ENCODE results near the gene CHDH. TPM values are rescaled to one million over a fixed set of nuclear protein-coding genes. Genes with fewer than 3 reads are reported as not detected.

CHDH gene, protein sequence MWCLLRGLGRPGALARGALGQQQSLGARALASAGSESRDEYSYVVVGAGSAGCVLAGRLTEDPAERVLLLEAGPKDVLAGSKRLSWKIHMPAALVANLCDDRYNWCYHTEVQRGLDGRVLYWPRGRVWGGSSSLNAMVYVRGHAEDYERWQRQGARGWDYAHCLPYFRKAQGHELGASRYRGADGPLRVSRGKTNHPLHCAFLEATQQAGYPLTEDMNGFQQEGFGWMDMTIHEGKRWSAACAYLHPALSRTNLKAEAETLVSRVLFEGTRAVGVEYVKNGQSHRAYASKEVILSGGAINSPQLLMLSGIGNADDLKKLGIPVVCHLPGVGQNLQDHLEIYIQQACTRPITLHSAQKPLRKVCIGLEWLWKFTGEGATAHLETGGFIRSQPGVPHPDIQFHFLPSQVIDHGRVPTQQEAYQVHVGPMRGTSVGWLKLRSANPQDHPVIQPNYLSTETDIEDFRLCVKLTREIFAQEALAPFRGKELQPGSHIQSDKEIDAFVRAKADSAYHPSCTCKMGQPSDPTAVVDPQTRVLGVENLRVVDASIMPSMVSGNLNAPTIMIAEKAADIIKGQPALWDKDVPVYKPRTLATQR
- 1 to 10 TPM in 1 of 5 experiments, under 1 TPM in 4; 0.05 to 1.3 (median 0.27) TPM for total RNA-seq
- polyA plus RNA-seq = not detected
- total RNA-seq = not detected

DNA sequence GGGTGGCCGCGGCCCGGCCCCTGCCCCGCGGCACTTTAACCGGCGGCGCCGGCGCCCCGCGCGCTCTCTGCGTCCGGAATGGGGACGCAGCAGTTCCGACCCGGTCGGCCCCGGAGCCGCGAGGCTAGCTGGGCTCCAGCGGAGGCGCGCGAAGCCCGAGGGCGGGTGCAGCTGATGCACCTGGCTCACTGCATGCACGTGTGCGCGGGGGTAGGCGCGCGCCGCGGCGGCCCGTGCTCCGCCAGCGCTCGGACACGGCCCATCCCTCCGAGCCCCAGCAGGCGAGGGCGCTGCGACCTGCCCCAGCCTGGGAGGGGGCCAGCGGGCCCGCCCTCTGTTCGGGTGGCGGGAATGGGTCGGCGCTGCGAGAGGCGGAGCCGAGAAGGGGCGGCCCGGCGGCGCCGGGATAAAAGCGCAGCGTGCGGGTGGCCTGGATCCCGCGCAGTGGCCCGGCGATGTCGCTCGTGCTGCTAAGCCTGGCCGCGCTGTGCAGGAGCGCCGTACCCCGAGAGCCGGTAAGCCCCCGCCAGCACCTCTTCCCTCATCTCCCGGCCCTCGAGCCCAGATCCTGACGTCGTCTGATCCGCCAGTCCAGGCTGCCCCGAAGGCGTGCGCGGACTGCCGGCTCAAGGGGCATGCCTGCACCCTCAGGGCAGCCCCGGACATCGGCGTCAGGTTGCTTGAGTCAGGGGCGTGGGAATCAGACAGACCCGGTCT lies at the start of gene CHDH, which contains the start of gene IL17RB:
Gene CHDH (minus strand): TSS at position 286 of the 717 bp plus-strand sequence. CDS start 22,411 bp downstream, outside the sequence.
Gene IL17RB (plus strand): TSS at position 435 of the 717 bp plus-strand sequence. CDS start 21 bp downstream, at position 456.
- H3K36me3 Mint-ChIP-seq = peaks cover 0 to 3% (median 0%) of the 10 kb centered on the region in 5 donors
- peaks cover 0 to 8% (median 0%) of the 10 kb centered on the region in 7 donors for H3K4me1 Mint-ChIP-seq
- Histone ChIP-seq H3K4me1 (ENCODE audit: control insufficient read depth in 2 of 2, insufficient read depth in 2 of 2, low read length in 2 of 2) (no peaks in the 10 kb centered on the region), H3K27me3 (ENCODE audit: control insufficient read depth in 2 of 2, insufficient read depth in 2 of 2, low read length in 2 of 2) (peaks cover 0 to 13% of the 10 kb centered on the region in 2 donors), H3K4me3 (ENCODE audit: low read length) (no peak within 1 kb of the TSS), H3K9me3 (ENCODE audit: control insufficient read depth in 2 of 3, low read length in 3 of 3) (no peaks in the 10 kb centered on the region), H3K27ac (ENCODE audit: low read depth, low read length) (no peak within 1 kb of the TSS), H3K36me3 (ENCODE audit: control insufficient read depth in 2 of 3, insufficient read depth in 3 of 3, low read length in 3 of 3) (no peaks in the 10 kb centered on the region)
- H3K27ac Mint-ChIP-seq = no peak within 1 kb of the TSS
- POLR2A ChIA-PET = no interaction called here
- peak in 2 of 9 donors; percentile 5 to 39 for DNase-seq
- CTCF ChIA-PET = no interaction called here
- H3K9me3 Mint-ChIP-seq = no peaks in the 10 kb centered on the region
- H3K4me3 Mint-ChIP-seq = peak within 1 kb of the TSS; percentile 48 to 76 (median 64)
- ATAC-seq = peak; percentile 43
- peaks cover 51 to 68% (median 57%) of the 10 kb centered on the region in 5 donors for H3K27me3 Mint-ChIP-seq
- intact Hi-C loops (cut with micrococcal nuclease) = no loop called here

DNA sequence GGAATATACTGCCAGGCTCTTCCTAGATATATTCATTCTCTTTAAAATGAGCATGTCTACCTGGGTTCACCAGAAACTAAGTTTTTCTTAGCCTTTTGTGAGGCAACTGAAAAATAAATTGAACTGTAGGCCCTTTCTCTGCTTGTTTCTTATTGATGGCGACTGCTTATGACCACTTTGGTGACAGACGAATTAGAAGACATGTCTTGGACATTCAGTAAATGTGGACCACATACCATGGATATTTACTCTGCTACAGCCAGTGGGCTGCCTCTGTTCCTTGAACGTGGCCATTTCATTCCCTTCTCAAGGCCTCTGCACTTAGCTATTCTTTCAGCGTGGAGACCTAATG lies 46.0 kb upstream of the CHDH start:
- DNase-seq (no peak), ATAC-seq (no peak)
- ChIA-PET CTCF (interaction anchor here (1.3 kb wide), 1 partner anchor 12 kb away, joined by 3 read pairs; no protein-coding TSS in a partner anchor), POLR2A (interaction anchor here (0.6 to 5.4 kb wide), 4 partner anchors 10 to 617 kb away, joined by 3 to 51 read pairs (median 6); partner anchors contain the start of genes ACTR8 and DCP1A)
- Mint-ChIP-seq H3K9me3 (peaks cover 0 to 7% (median 0%) of the 10 kb centered on the region in 11 donors), H3K27me3 (peaks cover 7 to 34% (median 23%) of the 10 kb centered on the region in 5 donors), H3K36me3 (peaks cover 4 to 23% (median 13%) of the 10 kb centered on the region in 5 donors), H3K4me3 (peak overlapping the region; percentile 89 to 98 (median 94)), H3K4me1 (peaks cover 28 to 58% (median 54%) of the 10 kb centered on the region in 7 donors), H3K27ac (peak overlapping the region; percentile 97 to 99 (median 99))
- Histone ChIP-seq H3K4me3 (ENCODE audit: low read length) (peak overlapping the region; percentile 81), H3K36me3 (ENCODE audit: control insufficient read depth in 2 of 3, insufficient read depth in 3 of 3, low read length in 3 of 3) (peaks cover 0 to 5% (median 0%) of the 10 kb centered on the region in 3 experiments), H3K4me1 (ENCODE audit: control insufficient read depth in 2 of 2, insufficient read depth in 2 of 2, low read length in 2 of 2) (peaks cover 12 to 30% of the 10 kb centered on the region in 2 donors), H3K27me3 (ENCODE audit: control insufficient read depth in 2 of 2, insufficient read depth in 2 of 2, low read length in 2 of 2) (no peaks in the 10 kb centered on the region), H3K9me3 (ENCODE audit: control insufficient read depth in 2 of 3, low read length in 3 of 3) (no peaks in the 10 kb centered on the region), H3K27ac (ENCODE audit: low read depth, low read length) (peak overlapping the region; percentile 98)
- intact Hi-C loops (cut with micrococcal nuclease) = loop anchor here (1.0 to 2.0 kb wide), 2 partner anchors 13 to 545 kb away; partner anchors contain the start of gene DCP1A (in 1 of the 2)

DNA sequence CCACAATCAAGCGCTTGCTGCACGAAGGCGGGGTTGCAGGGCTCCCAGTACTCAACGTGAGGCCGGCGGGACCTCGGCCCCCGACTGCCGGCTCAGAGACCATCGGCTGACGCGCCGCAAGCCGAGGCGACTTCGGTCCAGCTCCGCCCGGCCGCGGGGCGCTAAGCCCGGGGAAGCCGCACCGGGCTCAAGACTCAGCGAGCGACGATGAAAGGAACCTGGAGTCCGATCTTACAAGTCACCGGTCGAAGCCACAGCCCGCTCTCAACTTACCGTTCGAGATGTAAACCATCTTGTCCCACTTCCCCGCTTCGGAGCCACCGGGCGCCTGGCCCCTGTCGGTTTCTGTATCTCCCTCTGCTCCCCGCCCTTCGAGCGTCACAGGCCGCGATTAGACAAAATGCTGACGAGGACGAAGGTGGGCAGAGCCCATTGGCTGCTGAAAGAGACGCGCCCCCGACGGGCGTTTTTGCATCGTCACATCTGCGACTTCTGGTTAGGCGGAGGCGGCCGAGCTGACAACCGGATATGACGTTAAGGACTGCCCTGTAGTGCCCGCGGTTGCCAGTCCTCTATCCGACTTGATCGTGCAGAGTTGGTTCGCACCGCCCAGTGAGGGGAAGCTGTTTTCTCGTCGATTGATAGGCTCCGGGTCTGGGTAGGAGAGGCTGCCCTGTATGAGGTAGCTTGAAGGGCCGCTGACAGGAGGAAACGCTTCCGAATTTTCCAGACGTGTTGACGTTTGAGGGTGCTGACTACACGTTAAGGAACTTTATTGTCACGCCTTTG lies 45.5 kb upstream of the CHDH start, which contains the start of gene SELENOK:
Gene SELENOK (minus strand): TSS at position 363 of the 789 bp plus-strand sequence.
- Histone ChIP-seq H3K4me3 (ENCODE audit: low read length) (peak within 1 kb of the TSS; percentile 81), H3K4me1 (ENCODE audit: control insufficient read depth in 2 of 2, insufficient read depth in 2 of 2, low read length in 2 of 2) (peaks cover 12 to 36% of the 10 kb centered on the region in 2 donors), H3K9me3 (ENCODE audit: control insufficient read depth in 2 of 3, low read length in 3 of 3) (no peaks in the 10 kb centered on the region), H3K36me3 (ENCODE audit: control insufficient read depth in 2 of 3, insufficient read depth in 3 of 3, low read length in 3 of 3) (peaks cover 0 to 5% (median 0%) of the 10 kb centered on the region in 3 experiments), H3K27me3 (ENCODE audit: control insufficient read depth in 2 of 2, insufficient read depth in 2 of 2, low read length in 2 of 2) (no peaks in the 10 kb centered on the region), H3K27ac (ENCODE audit: low read depth, low read length) (peak within 1 kb of the TSS; percentile 98)
- Mint-ChIP-seq H3K4me3 (peak within 1 kb of the TSS; percentile 89 to 98 (median 94)), H3K9me3 (peaks cover 0 to 7% (median 0%) of the 10 kb centered on the region in 11 donors), H3K27ac (peak within 1 kb of the TSS; percentile 97 to 99 (median 99)), H3K36me3 (peaks cover 4 to 25% (median 16%) of the 10 kb centered on the region in 5 donors), H3K4me1 (peaks cover 30 to 64% (median 60%) of the 10 kb centered on the region in 7 donors), H3K27me3 (peaks cover 1 to 29% (median 17%) of the 10 kb centered on the region in 5 donors)
- intact Hi-C loops (cut with micrococcal nuclease) = loop anchor here (1.0 to 2.0 kb wide), 7 partner anchors 9 to 761 kb away; partner anchors contain the start of genes ACTR8 (in 2 of the 2), DCP1A (in 2 of the 2), PRKCD (in 1 of the 2) and RFT1 (in 1 of the 2)
- DNase-seq (peak; percentile 84 to 98 (median 97)), ATAC-seq (peak; percentile 97)
- CTCF ChIA-PET = interaction anchor here (1.3 kb wide), 1 partner anchor 11 kb away, joined by 3 read pairs; no protein-coding TSS in a partner anchor
- POLR2A ChIA-PET = interaction anchor here (0.5 to 5.4 kb wide), 5 partner anchors 8 to 544 kb away, joined by 3 to 51 read pairs (median 4); partner anchors contain the start of genes ACTR8 and DCP1A

DNA sequence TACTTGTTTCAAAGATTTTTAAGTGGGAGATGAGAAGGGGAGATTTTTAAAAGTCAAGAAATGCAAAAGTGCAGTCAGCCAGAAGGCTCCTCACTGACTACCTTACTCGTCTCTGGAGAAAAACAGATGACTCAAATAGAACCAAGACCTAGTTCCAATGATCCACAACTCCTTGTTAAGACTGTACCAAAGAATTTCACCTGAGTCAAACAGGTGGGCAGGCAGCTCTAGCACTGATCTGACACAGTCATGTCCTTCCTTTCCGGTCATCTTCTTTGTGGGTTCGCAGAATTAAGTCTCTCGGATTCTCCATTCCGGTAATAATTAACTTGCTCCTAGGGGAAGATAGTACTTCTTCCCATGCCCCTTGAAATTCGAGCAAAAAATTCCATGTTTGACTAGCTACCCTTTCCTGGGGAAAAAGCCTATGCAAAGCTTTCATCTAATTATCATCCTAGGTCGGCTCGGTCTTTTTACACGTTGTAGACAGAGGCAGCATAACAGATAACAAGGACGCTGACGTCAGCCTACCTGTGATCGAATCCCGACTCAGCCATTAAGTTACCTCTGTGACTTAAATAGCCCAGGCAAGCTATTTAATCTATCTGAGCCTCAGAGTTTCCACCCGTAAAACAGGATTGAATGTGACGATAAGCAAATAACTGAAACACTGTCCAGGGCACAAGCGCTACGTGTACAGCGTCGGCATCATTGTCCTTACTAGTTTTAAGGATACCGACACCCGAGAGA lies 44.7 kb upstream of the CHDH start:
- H3K4me3 Mint-ChIP-seq = peak overlapping the region; percentile 89 to 98 (median 94)
- H3K4me1 ChIP-seq (ENCODE audit: control insufficient read depth in 2 of 2, insufficient read depth in 2 of 2, low read length in 2 of 2) = peaks cover 12 to 36% of the 10 kb centered on the region in 2 donors
- peaks cover 4 to 25% (median 21%) of the 10 kb centered on the region in 5 donors for H3K36me3 Mint-ChIP-seq
- peak overlapping the region; percentile 98 for H3K27ac ChIP-seq (ENCODE audit: low read depth, low read length)
- ATAC-seq = peak; percentile 60
- ChIA-PET CTCF (no interaction called here), POLR2A (interaction anchor here (1.1 to 5.4 kb wide), 3 partner anchors 9 to 543 kb away, joined by 4 to 51 read pairs (median 10); partner anchors contain the start of genes ACTR8 and DCP1A)
- H3K36me3 ChIP-seq (ENCODE audit: control insufficient read depth in 2 of 3, insufficient read depth in 3 of 3, low read length in 3 of 3) = peaks cover 0 to 6% (median 0%) of the 10 kb centered on the region in 3 experiments
- peaks cover 0 to 7% (median 0%) of the 10 kb centered on the region in 11 donors for H3K9me3 Mint-ChIP-seq
- intact Hi-C loops (cut with micrococcal nuclease) = loop anchor here (1.0 to 2.0 kb wide), 6 partner anchors 9 to 761 kb away; partner anchors contain the start of genes ACTR8 (in 2 of the 2), DCP1A (in 1 of the 2), PRKCD (in 1 of the 2) and RFT1 (in 1 of the 2)
- H3K27me3 Mint-ChIP-seq = peaks cover 0 to 23% (median 13%) of the 10 kb centered on the region in 5 donors
- peak overlapping the region; percentile 81 for H3K4me3 ChIP-seq (ENCODE audit: low read length)
- no peaks in the 10 kb centered on the region for H3K27me3 ChIP-seq (ENCODE audit: control insufficient read depth in 2 of 2, insufficient read depth in 2 of 2, low read length in 2 of 2)
- H3K4me1 Mint-ChIP-seq = peaks cover 30 to 66% (median 62%) of the 10 kb centered on the region in 7 donors
- no peaks in the 10 kb centered on the region for H3K9me3 ChIP-seq (ENCODE audit: control insufficient read depth in 2 of 3, low read length in 3 of 3)
- peak overlapping the region; percentile 97 to 99 (median 99) for H3K27ac Mint-ChIP-seq
- DNase-seq = peak in 7 of 9 donors; percentile 64 to 89 (median 73)

DNA sequence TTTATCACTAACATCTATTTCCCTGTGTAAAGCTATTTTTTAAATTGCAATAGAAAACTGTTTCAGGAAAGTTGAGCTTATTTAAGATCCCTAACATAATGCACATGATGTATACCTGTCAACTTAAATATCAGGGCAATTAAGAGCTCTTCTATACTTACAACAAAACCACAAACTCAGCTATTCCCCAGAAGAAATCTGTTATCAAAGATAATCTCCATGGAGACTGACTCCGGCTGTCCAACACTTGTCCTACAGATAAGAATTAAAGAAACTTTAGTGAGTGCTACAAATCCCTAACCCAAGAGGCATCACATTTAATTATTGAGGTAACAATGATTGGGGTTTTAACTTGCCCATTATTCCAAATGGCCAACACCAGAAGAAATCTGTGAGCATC lies 42.0 kb upstream of the CHDH start:
- DNase-seq = no peak
- no peaks in the 10 kb centered on the region for H3K9me3 ChIP-seq (ENCODE audit: control insufficient read depth in 2 of 3, low read length in 3 of 3)
- peaks cover 0 to 20% (median 2%) of the 10 kb centered on the region in 3 experiments for H3K36me3 ChIP-seq (ENCODE audit: control insufficient read depth in 2 of 3, insufficient read depth in 3 of 3, low read length in 3 of 3)
- H3K27ac ChIP-seq (ENCODE audit: low read depth, low read length) = no peak overlapping the region
- ChIA-PET CTCF (interaction anchor here (0.7 kb wide), 1 partner anchor 50 kb away, joined by 3 read pairs; no protein-coding TSS in a partner anchor), POLR2A (no interaction called here)
- Mint-ChIP-seq H3K36me3 (peaks cover 4 to 28% (median 24%) of the 10 kb centered on the region in 5 donors), H3K9me3 (peaks cover 0 to 6% (median 0%) of the 10 kb centered on the region in 11 donors), H3K4me1 (peaks cover 31 to 67% (median 60%) of the 10 kb centered on the region in 7 donors), H3K27ac (peak overlapping the region in 3 of 9 donors; percentile 4 to 32 (median 23)), H3K4me3 (peak overlapping the region in 5 of 10 donors; percentile 7 to 72 (median 39)), H3K27me3 (peaks cover 0 to 5% (median 0%) of the 10 kb centered on the region in 5 donors)
- no peaks in the 10 kb centered on the region for H3K27me3 ChIP-seq (ENCODE audit: control insufficient read depth in 2 of 2, insufficient read depth in 2 of 2, low read length in 2 of 2)
- H3K4me3 ChIP-seq (ENCODE audit: low read length) = no peak overlapping the region
- H3K4me1 ChIP-seq (ENCODE audit: control insufficient read depth in 2 of 2, insufficient read depth in 2 of 2, low read length in 2 of 2) = peaks cover 12 to 36% of the 10 kb centered on the region in 2 donors
- no peak for ATAC-seq
- intact Hi-C loops (cut with micrococcal nuclease) = no loop called here
